Measurements from ENCODE around the gene DOCK1.

DOCK1 gene

DNA sequence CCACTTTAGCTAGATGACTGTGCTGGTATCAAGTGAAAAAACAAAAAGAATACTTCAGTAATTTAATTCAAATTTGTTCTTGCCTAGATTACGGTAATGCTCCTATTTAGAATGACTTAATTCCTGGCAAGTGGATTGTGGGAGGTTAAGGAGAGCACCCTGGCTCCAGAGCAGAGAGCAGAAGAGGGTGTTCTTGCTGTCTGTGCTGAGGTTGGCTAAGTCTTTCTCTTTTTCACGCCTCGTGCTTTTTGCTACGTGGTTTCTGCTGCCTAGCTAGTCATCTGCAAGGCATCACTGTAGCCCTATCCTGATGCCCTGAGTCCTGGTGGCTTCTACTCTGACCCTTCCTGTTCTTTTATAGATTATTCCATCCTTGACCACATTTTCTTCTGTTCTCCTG, 189.8 kb downstream of the DOCK1 start:
- no peak for DNase-seq

DNA sequence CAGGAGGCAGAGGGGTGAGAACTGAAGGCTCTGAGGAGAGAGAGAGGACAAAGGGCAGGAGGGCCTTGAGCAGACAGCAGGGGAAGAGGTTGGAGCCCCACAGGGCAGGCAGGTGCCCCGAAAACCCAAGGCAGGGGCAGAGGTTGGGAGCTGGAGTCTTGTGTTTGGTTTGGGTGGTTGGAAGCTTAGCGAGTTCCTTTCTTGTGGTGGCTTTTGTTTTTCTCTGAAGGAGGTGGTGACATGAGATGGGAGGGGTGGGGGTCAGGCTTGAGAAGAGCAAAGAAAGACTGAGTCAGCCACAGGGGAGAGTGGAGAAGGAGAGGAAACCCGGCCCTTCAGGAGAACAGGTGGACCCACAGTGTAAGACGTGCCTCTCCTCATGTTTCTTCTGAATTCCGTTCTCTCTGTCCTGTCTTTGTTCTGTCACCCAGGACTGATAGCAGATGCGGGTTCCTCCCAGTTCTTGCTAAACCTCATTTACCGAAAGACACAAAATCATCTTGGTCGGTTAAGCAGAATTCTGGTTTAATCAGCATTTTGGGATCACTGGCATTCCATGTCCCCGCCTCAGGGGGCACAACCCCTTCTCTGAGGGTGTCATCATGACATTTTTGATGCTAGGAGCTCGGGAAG, 195.9 kb downstream of the DOCK1 start:
- no peak for DNase-seq

DNA sequence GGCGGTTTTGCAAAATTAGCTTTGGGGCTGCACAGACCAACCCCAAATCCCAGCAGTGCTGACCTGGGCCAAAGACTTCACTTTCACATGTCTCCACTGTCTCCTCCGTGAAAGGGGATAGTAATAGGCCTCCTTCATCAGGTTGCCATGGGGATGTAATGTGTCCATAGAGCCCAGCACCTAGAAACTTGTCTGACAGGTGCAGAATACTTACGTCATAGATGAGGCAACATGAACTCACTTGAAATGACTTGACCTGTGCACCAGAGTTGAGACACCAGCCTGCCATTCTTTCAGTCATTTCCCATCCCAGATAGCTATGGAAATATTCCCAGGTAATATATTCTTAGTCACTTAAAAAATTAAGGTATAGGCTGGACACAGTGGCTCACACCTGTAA, 196.9 kb downstream of the DOCK1 start:
- DNase-seq: no peak

DNA sequence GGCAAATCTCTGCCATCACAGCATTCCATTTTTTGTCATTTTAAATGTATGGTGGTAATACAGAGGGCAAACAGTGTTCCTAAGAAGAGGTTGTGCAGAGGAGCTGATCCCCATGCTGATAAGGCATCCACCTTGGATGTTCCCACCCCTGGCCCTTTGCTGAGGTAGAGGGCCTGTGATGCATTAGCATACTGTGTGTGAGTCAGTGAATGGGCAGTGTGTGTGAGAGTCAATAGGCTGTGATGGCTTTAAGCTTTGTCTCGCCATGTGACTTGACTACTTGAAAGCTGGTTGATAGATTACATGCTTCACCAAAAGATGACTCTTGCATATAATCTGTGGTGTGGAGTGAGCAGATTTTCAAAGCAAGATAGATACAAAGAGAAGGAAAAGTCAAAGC, 209.9 kb downstream of the DOCK1 start:
- DNase-seq: no peak

DNA sequence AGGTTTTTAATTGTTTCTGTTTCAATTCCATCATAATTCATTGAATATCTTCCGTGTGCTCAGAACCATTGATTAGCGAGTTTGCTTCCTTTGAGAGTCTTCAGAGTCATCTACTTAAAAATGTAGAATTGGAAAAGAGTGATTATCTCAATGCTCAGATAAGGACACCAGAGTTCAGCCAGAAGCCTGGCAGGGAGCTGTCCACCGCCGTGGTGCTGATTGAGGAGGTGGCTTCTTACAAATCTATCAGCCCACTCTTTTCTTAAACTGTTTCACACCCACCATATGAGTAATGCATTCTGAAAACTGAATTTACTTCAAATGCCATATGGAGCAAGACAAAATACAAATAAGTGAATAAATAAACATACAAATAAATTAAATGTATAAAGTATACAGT, 211.9 kb downstream of the DOCK1 start:
- DNase-seq: no peak

DNA sequence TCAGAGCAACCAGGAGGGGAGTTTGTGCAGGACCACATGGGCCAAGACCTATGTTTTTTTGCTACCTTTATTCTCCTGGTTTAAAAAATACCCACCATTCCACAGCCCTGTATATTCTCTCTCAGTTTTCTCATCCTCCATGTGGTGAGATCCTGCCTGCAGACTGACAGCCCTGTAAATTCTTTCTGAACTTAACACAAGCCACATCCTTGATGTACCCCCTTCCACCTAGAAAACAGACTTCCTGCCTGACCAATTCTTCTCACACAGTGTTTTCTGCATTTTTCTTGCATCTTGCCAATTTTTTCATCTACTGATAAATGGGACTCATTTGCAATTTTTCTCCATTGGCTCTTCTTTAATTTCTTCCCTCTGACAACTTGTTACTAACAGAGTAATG, 212.8 kb downstream of the DOCK1 start:
- no peak for DNase-seq

DNA sequence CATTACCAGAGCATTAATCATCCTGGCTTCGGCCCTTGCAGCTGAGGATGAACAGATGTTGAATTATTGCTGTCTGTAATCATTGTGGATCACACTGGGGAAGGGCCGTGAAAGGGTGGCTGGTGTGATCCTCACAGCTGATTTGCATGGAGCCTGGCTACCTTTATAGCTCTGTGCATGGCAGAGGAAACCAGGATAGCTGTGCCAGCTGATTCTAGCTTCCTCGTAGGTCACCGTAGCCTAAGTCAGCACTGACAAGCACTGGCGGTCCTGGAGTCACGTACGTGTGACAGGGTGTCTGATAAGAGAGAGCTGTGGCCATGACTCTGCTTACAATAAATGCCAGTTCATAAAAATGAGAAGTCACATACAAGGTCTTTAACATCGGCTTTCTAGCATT, 214.7 kb downstream of the DOCK1 start:
- no peak for DNase-seq

DNA sequence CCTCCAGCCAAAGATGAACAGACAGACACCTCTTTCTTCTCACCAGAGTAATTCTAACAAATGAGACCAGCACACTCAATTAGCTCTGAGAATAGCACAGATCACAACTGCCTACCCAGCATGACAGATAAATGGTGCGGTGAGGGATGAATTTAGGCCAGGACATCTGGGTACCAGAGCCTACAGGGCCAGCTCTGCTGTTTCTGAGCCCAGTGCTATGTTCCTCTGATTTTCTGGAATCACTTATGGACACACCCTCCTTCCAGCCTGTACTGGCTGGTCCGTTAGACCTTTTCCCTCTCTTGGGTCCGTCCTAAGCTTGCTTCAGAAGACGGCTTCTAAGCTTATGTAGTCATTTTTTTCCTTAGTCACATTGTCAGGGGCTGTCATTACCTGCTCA, 217.6 kb downstream of the DOCK1 start:
- no peak for DNase-seq

DNA sequence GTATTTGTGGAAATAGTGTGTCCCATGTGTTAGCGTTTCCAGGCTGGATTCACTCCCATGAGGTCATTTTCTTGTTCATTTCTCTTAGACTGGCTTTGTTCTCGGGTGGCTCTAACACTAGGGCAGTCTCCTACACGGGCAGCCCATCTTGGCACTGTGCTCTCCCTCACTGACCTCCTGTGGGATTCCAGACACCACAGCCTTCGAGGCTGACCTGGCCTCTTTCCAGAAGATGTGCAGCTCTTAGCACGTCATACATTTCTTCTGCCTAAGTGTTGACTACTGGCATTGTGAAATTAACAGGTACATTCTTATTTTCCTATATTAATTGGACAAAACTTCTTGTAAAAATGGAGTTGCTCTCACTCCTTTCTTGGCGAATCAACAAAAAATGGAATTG, 218.4 kb downstream of the DOCK1 start:
- no peak for DNase-seq

DNA sequence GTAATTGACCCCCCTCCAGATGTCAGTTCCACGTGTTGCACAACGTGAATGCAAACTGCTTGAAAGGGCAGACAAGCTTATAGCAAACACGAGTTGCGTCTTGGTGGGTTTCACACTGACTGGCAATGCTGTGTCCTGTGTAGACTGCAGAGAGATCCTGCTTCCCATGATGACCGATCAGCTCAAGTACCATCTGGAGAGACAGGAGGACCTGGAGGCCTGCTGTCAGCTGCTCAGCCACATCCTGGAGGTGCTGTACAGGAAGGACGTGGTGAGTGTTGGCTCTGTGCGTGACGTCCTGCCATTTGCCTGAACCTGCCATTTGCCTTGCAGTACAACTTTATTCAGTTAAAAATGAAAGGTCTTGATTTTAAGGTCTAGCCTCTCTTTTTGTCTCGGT, 220.1 kb downstream of the DOCK1 start:
- no peak for DNase-seq

DNA sequence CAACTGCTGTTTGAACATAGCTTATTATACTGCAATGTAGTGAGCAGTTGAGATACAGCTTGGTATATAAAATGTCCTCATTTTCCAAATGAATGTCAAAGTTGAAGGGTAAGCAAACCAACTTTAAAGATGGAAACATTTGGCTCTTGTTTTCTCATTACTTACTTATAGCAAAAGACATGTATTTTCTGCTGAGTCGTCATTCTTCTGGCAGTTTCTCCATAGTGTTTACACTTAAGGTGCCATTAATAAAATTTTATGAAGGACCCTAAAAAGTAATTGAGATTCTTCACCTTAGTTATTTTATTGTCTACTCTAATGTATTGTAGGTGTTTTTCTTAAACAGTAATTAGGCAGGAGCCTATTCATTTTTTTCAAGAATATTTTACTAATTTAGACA, 222.6 kb downstream of the DOCK1 start:
- DNase-seq: no peak

DNA sequence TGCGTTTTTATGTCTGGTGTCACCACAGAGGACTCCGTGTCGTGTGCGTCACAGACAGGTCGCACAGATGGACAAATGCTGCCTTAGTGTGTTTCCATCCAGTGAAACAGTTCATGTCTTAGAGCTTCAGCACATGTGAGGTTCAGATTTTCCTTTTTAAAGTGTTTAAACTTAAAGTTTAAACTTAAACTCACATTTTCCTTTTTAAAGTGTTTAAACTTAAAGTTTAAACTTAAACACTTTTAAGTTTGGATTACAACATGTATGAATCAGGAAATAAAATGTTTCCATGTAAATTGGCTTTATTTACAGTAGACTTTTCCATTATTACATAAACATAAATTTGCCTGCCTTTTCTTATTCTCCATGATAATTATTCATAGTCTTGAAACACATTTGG, 223.9 kb downstream of the DOCK1 start:
- no peak for DNase-seq

DNA sequence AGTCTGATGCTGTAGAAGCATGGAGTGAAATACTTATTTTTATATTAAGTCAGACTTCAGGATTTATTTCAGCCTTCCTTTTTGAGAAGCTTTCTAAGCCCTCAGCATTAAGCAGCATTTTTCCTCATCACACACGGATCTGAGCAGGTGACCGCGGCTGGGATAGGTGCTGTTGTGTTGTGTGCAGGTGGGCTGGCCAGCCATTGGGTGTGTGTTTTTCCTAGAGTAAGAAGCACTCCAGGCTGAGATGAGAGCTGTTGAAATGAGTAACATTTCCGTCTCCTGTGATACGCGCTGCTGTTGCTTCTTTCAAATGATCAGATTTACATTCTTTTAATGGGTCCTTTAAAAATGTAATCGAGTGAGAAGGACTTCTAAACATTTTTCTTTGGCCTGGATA, 227.2 kb downstream of the DOCK1 start:
- no peak for DNase-seq

DNA sequence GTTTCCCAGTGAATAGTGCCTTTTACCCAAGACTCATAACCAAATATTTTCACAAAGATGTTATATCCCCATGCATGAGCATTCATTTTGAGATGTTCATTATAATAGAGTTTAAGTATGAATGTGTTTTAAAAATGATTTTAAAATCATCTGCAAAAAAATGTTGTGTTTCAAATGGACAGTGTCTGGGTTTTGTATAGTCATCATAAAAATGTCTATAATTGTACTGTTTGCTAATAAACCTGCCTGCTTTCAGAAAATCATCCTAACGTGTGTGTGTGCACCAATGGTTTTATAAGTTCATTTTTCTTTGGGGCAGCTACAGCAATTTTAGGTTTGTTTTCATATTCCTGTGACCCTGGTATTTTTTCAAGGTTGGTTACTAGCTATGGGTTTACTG, 228.0 kb downstream of the DOCK1 start:
- DNase-seq: no peak

DNA sequence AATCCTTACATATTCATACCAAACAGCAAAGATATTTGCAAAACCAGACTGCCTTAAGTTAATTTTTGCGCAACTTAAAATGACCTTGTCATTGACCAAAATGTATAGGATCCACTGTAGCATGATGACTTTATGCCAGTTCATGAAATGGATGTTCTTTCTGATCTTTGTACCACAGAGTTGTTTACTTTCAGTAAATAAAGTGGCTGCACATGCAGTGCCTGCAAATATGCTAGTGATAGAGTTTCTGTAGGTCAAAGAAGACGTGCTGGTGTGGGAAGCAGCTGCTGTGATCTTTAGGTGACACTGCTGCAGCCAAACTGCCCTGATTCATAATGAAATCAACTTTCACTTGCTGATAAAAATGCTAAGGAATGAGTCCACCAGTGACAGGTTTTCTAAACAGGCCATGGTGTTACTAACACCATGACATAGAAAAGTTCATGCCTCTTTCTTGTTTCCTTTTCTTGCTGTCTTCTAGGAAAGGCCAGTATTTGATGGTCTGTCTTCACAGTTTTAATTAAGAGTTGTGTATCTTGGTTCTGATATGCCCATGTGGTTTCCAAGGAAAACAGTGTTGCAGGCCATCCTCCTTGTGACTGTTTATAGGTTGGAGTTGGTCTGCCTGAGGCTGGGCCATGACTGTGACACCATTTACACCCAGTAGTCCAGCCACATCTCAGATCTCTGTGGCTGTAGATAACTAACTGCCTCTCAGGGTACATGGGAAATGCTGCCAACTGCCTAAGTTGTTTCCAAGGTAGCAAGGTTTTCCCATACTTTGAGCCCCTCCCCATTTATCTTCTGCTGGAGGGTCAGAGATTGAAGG, 228.7 kb downstream of the DOCK1 start:
- DNase-seq: no peak

DNA sequence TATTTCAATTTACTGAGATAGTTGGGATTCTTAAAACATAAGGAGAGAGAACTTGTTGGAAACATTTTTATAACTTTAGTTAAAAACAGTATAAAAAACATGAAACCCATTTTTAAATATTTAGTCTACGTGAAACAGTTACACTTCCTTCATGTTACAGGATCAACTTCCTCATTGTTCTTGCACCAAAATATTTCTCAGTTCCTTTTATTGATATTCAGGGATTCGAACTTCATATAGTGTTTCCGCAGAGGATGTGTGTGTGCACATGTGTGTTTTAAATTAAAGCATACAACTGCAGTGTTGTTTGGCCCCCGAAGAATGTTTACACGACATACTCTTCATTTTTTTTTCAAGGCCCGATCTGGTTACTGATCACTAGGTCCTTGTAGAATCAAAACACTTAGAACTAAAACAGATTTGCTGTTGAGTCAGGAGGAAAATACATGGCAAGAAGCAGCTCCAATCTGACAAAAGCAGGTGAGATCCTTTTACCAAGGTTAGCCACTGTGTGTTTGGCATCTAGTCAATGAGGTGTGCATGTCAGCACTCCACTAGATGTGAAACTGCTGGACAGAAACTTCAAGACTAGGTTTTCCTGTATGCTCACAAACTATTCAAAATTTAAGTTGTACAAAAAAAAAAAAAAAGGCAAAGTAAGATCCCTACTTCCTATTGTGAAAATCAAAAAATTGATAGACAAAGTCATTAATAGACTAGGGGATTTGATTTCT, 230.8 kb downstream of the DOCK1 start:
- no peak for DNase-seq

DNA sequence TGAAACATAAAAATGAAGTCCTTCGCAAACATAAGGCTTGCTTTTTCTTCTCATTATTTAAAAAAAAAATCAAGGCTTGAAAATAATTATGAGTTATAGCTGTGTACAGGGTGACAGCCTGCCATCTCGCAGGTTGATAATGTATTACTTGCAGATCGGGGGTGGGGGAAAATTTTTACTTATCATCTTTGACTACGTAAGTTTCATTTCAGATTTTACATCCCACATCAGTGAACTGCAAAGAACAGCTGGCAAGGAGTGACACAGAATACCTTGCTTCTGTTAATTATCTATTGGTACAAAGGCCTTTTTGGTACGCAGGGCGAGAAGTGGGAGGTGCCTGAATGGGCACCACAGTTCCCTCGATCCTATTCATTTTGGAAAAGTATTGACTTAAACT, 232.2 kb downstream of the DOCK1 start:
- no peak for DNase-seq

DNA sequence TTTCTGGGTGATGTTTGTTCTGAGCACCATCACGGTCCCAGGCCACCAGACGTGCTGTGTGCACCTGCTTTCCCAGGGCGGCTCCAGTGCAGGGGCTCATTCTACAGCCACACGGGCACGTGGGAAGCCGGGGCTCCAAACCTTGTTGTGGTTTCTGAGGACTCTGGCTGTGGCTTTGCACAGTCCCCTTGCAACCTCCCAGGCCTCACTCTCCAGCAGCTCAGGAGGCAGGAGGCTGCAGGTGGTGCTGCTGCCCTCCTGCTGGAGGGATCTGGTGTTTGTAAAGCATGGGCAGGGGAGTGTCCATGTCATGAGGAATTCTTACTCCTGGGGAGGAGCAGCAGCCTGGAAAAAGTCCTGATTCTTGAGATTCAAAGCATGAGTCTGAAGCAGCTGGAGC, 236.9 kb downstream of the DOCK1 start:
- no peak for DNase-seq

DNA sequence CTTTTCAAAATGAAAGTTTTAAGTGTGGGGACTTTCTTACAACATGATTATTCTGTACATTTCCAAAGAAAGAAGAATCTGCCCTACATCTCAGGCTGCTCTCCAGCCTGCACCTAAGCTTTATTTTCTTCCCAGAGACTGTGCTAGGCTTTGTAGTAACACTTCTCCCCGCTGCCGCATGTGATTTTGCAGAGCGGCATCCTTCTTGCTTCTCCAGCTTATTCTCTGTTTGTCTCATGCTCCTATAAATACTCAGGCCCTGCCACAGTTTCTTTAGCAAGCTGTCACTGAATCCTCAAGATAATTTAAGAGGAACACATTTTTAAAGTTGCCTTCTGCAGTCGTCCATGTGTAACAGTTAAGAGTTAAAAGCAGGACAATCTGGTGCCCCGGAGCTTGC, 237.6 kb downstream of the DOCK1 start:
- no peak for DNase-seq

DNA sequence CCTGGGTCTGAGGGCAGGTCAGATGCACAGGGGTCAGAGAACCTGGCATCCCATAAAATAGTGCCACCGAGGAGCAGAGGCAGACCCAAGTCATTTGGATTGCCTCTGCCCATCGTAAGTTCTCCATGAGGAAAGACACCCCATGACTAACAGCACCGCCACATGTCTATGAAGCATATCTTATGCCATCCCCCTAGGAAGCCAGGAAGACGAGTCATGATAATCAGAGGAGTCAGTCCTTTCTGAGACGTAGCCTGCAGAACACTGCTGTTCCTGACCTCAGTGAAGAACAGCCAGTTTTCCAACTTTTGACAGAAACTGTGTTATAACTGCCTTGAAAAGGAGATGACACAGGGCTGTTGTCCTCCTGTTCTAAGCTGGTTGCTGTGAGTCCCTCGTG, 239.9 kb downstream of the DOCK1 start:
- DNase-seq: no peak

DNA sequence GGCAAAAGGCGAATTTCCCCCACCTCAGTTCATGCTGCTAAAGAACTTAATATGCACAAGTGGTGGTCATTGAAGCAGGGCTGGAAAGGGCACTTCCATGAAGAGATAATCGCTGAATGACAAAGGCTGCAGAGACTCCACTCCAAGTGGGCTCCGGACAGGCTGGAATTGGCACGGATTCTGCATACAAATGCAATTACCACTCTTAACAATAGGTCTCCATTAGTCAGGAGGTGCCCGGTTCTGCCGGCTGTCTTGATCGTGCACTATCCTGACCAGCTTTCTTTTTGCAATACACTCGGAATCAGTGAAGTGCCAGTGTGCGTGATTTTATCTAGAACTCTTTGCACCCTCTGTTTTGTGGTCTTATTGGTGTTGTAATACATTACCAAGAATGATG, 241.4 kb downstream of the DOCK1 start:
- no peak for DNase-seq

DNA sequence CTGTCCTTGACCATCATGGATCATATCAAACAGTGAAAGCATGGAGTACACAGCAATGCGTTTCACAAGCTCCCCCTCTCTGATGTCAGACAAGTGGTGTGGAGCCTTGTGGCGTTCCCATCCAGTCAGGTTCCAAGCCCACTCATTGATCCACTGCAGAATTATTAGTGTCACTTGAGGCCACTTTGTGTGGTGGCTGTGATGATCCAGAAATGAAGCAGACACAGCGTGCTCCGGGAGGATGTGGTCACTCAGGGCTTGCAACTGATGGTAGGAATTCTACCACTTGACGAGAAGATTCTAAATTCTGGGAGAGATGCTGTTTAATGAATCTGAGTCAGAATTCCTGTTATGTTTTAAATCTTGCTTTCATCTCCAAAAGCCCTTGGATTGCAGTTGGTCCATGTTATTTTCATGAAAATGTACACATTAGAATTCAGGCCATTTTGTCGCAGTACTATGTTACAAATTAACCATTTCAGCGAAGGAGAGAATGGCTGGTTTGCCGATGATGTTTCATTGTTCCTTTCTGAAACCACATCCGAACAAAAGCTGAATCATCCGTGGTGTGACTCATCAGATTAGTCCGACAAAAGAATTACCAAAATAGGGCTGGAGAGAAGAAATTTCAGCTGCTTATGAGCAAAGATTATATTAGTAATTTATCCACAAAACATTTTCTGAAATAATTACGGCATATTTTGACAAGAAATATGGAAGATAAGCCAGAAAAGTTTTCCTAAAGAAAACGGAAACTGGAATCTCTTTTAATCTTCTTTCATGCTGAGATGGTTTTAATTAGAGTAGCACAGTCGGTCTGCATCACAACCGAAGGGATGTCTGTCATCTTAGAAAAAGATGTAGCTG, 243.1 kb downstream of the DOCK1 start:
- no peak for DNase-seq

DNA sequence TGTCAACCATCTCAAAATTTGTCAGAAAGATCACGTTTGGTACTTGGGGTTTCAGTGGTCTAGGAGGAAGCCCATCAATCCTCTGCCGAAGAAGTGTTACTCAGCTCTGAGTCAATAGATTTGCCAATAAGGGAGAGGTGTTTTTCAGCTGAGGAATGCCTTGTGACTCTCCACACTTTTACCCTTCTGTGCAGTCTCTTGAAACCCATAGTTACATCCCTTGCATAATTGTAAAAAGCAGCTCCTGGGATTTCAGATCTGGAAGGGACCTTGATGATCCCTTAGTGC, 243.6 kb downstream of the DOCK1 start:
- DNase-seq: no peak
